PC-9 (cell line): ENCODE data around the gene SSUH2. TPM values are rescaled to one million over a fixed set of nuclear protein-coding genes. Genes with fewer than 3 reads are reported as not detected.
"Not testable (repeated sequence)": the region's sequence is repeated elsewhere in the genome, so short reads cannot be mapped to it uniquely, and the experiment has no call there.

Experiments used
- BruUV-seq: library from RNA; stranded (reverse); fragments of 400-500 nt; replicated peaks from 2 replicates; lab custom pipeline; 2021; lab: Mats Ljungman, UMichigan
- CTCF ChIA-PET: fragments of 300-600 bp; sonication (Branson Sonifier 250); formaldehyde crosslinking; loops from one replicate; lab custom pipeline; 2022; ENCODE audit warnings: antibody characterized with exemption; lab: Charles Lee
- POLR2A ChIA-PET: fragments of 300-600 bp; sonication (Branson Sonifier 250); formaldehyde crosslinking; loops from one replicate; lab custom pipeline; 2022; ENCODE audit warnings: antibody characterized with exemption; ENCODE audit not compliant: unreplicated experiment; lab: Charles Lee
- DNase-seq, 2 experiments: peaks; one replicate each; pipeline versions ENCODE4 v3.0.0 to v3.0.0-alpha.2; 2015 to 2022; ENCODE audit warnings: mixed read lengths in 1 of 2
- H2AFZ ChIP-seq: fragments of 200-600 bp; sonication (generic); 2 replicates; pipeline ENCODE4 v1.8.1; 2017; ENCODE audit warnings: antibody characterized with exemption
- H3F3A ChIP-seq: fragments of 200-600 bp; sonication (generic); 2 replicates; pipeline ENCODE4 v1.8.1; 2017; ENCODE audit warnings: antibody characterized with exemption, mild to moderate bottlenecking, low read depth; ENCODE audit not compliant: insufficient read depth
- H3K27ac ChIP-seq: fragments of 200-600 bp; sonication (generic); 2 replicates; pipeline ENCODE4 v1.6.1; 2016; ENCODE audit warnings: mixed run types
- H3K27me3 ChIP-seq: fragments of 200-600 bp; sonication (generic); 2 replicates; pipeline ENCODE4 v1.6.1; 2016; ENCODE audit warnings: low read depth, mixed run types; ENCODE audit not compliant: insufficient read depth
- H3K36me3 ChIP-seq: fragments of 200-600 bp; sonication (generic); 2 replicates; pipeline ENCODE4 v1.6.1; 2016; ENCODE audit warnings: low read depth, mixed run types
- H3K4me1 ChIP-seq: fragments of 200-600 bp; sonication (generic); replicated peaks from 2 replicates; pipeline ENCODE4 v1.6.1; 2016; ENCODE audit warnings: mixed run types; ENCODE audit not compliant: insufficient read depth
- H3K4me2 ChIP-seq: fragments of 200-600 bp; sonication (generic); 2 replicates; pipeline ENCODE4 v1.6.1; 2017; ENCODE audit warnings: mixed run types
- H3K4me3 ChIP-seq: fragments of 200-600 bp; sonication (generic); 2 replicates; pipeline ENCODE4 v1.6.1; 2016; ENCODE audit warnings: mixed run types
- H3K79me2 ChIP-seq: fragments of 200-600 bp; sonication (generic); 2 replicates; pipeline ENCODE4 v1.6.1; 2017; ENCODE audit warnings: low read depth, mixed run types
- H3K9me2 ChIP-seq: fragments of 200-600 bp; sonication (generic); 2 replicates; pipeline ENCODE4 v1.8.1; 2017; ENCODE audit warnings: mild to moderate bottlenecking; ENCODE audit not compliant: insufficient read depth
- H3K9me3 ChIP-seq: fragments of 200-600 bp; sonication (generic); 2 replicates; pipeline ENCODE4 v1.8.1; 2016; ENCODE audit warnings: low read depth; ENCODE audit not compliant: insufficient read depth
- H4K20me1 ChIP-seq: fragments of 200-600 bp; sonication (generic); 2 replicates; pipeline ENCODE4 v1.8.1; 2017; ENCODE audit not compliant: insufficient read depth
- CTCF ChIP-seq: fragments of 200-600 bp; sonication (generic); conservative IDR thresholded peaks from 2 replicates; pipeline ENCODE4 v1.6.1; 2017; ENCODE audit warnings: mixed run types, antibody characterized with exemption, mild to moderate bottlenecking, moderate library complexity
- EZH2 ChIP-seq: fragments of 200-600 bp; sonication (generic); IDR thresholded peaks from 2 replicates; pipeline ENCODE4 v1.8.0; 2017; ENCODE audit warnings: antibody characterized with exemption, low read depth
- intact Hi-C: fragments of 100-400 bp; cut with micrococcal nuclease; formaldehyde crosslinking; loops from one replicate; pipeline ENCODE4 v1.10.0; 2022; ENCODE audit not compliant: unreplicated experiment
- total RNA-seq: library from RNA; stranded (reverse); gene quantifications from 2 replicates; pipeline ENCODE4 v1.2.3, GENCODE V29; 2021

SSUH2 gene
- total RNA-seq, 1 experiment from 2014 or later, result 1.6 TPM

GRCh38 chr3:8656240-8656639 lies 11.6 kb upstream of the SSUH2 start:
- Histone ChIP-seq H3K27me3 (no peaks in the 10 kb centered on the region), H3K4me1 (peaks cover 25% of the 10 kb centered on the region), H3K4me2 (no peak overlapping the region), H3K9me2 (no peaks in the 10 kb centered on the region), H3K9me3 (no peaks in the 10 kb centered on the region), H3K79me2 (no peaks in the 10 kb centered on the region), H3K27ac (no peak overlapping the region), H2AFZ (no peak overlapping the region), H3K36me3 (no peaks in the 10 kb centered on the region), H3K4me3 (no peak overlapping the region), H4K20me1 (no peaks in the 10 kb centered on the region), H3F3A (peaks cover 21% of the 10 kb centered on the region; the same call in 1 of the 2 replicates)
- intact Hi-C loops, result no loop called here
- POLR2A ChIA-PET, result no interaction called here
- no peak for TF ChIP-seq CTCF
- TF ChIP-seq EZH2, result no peak
- CTCF ChIA-PET, result no interaction called here
- no peak for DNase-seq
- BruUV-seq, result no TSS peak

- H3K27me3 ChIP-seq, result no peaks in the 10 kb centered on the region
- H3K9me2 ChIP-seq, result no peaks in the 10 kb centered on the region
- H2AFZ ChIP-seq, result no peak overlapping the region
- TF ChIP-seq EZH2 (no peak), CTCF (no peak)
- no peaks in the 10 kb centered on the region for H3K9me3 ChIP-seq
- peaks cover 21% of the 10 kb centered on the region; the same call in 1 of the 2 replicates for H3F3A ChIP-seq
- no peak for DNase-seq
- no peak overlapping the region for H3K4me2 ChIP-seq
- ChIA-PET POLR2A (no interaction called here), CTCF (no interaction called here)
- BruUV-seq, result no TSS peak
- intact Hi-C loops, result no loop called here
- no peak overlapping the region for H3K4me3 ChIP-seq
- no peak overlapping the region for H3K27ac ChIP-seq
- H3K36me3 ChIP-seq, result no peaks in the 10 kb centered on the region
- no peaks in the 10 kb centered on the region for H4K20me1 ChIP-seq
- no peaks in the 10 kb centered on the region for H3K79me2 ChIP-seq
- H3K4me1 ChIP-seq, result peaks cover 25% of the 10 kb centered on the region
These were observed 10.8 kb upstream of the SSUH2 start for GRCh38 chr3:8655387-8655835.

GRCh38 chr3:8654572-8655329 lies 10.2 kb upstream of the SSUH2 start:
- H3K4me1 ChIP-seq, result peaks cover 25% of the 10 kb centered on the region
- DNase-seq, H3K27ac ChIP-seq, H3K9me3 ChIP-seq, H4K20me1 ChIP-seq, H3K36me3 ChIP-seq, BruUV-seq, POLR2A ChIA-PET, H3K9me2 ChIP-seq, CTCF ChIA-PET, H3K4me3 ChIP-seq, H3K27me3 ChIP-seq, H3K79me2 ChIP-seq, H3K4me2 ChIP-seq, H2AFZ ChIP-seq, intact Hi-C loops: not testable (repeated sequence)
- H3F3A ChIP-seq, result peaks cover 21% of the 10 kb centered on the region; the same call in 1 of the 2 replicates
